ENCODE results near the gene C10orf71.

DNA sequence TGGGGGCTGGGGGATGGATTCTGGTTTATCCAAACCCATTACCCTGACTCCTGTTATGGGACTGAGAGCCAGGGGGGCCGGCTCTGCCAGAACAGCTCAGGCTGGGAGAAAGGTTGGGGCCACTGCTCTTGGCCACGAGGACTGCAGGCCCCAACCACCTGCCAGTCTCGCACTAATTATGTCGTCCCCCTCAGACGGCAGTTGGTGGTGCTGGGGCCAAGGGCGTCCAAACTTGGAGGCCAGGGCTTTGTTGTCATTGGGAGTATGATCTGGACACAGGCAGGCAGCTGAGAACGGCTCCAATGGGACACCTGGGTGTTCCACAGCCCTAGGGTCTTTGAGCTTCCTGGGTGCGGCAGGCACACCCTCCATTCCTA is 62.2 kb downstream of the C10orf71 start:
- TF ChIP-seq CTCF (IDR thresholded peaks at IDR 0.05; ENCODE audit: poor library complexity, severe bottlenecking) (no peak), EP300 (conservative IDR thresholded peaks at IDR 0.05; ENCODE audit: poor library complexity, severe bottlenecking) (no peak), EZH2 (IDR thresholded peaks at IDR 0.05; ENCODE audit: borderline replicate concordance, insufficient read depth, low read length, poor library complexity, severe bottlenecking) (no peak), TAF1 (IDR thresholded peaks at IDR 0.05; ENCODE audit: low read depth) (no peak)

All from neural cell (in vitro differentiated cells).